GM10266 (cell line): ENCODE measurements around the gene PDGFC.
A peak's percentile ranks its signal among the peaks of the same experiment; 100 is the strongest.

Source experiments
- DNase-seq: peaks from one replicate; pipeline ENCODE4 v3.0.0; 2012; ENCODE audit errors: extremely low spot score
- CTCF ChIP-seq: IDR thresholded peaks from 2 replicates; pipeline ENCODE4 v1.5.1; 2012; ENCODE audit warnings: mild to moderate bottlenecking, low read depth; ENCODE audit not compliant: control insufficient read depth, insufficient read depth; ENCODE audit errors: missing control alignments

PDGFC gene

GRCh38 chr4:156968479-156968984 is 3.1 kb downstream of the PDGFC start:
- TF ChIP-seq CTCF: peak; percentile 55
- peak; percentile 52 for DNase-seq

GRCh38 chr4:156966836-156967235 is 4.8 kb downstream of the PDGFC start:
- TF ChIP-seq CTCF: no peak
- DNase-seq: no peak

GRCh38 chr4:156963419-156963818 is 8.2 kb downstream of the PDGFC start:
- no peak for TF ChIP-seq CTCF
- no peak for DNase-seq

- no peak for DNase-seq
- no peak for TF ChIP-seq CTCF
Measured at GRCh38 chr4:156962528-156962974, 9.0 kb downstream of the PDGFC start.

- no peak for DNase-seq
- TF ChIP-seq CTCF: no peak
Measured at GRCh38 chr4:156962058-156962358, 9.6 kb downstream of the PDGFC start.

- no peak for DNase-seq
- TF ChIP-seq CTCF: no peak
Measured at GRCh38 chr4:156961196-156962057, 10.2 kb downstream of the PDGFC start.

GRCh38 chr4:156959298-156959702 is 12.3 kb downstream of the PDGFC start:
- no peak for TF ChIP-seq CTCF
- no peak for DNase-seq
